Colonic mucosa (tissue), 4 donors: ENCODE results near the gene GPR161. TPM values are rescaled to one million over a fixed set of nuclear protein-coding genes. Genes with fewer than 3 reads are reported as not detected.

Source experiments
- DNase-seq: peaks from one replicate; pipeline ENCODE4 v3.0.0-alpha.2; 2020
- H3K27ac ChIP-seq: fragments of 200-600 bp; one replicate; pipeline ENCODE4 v1.8.0; 2021
- H3K27me3 ChIP-seq: fragments of 200-600 bp; one replicate; pipeline ENCODE4 v1.8.0; 2021
- H3K36me3 ChIP-seq: fragments of 200-600 bp; one replicate; pipeline ENCODE4 v1.8.0; 2021
- H3K4me1 ChIP-seq: fragments of 200-600 bp; one replicate; pipeline ENCODE4 v1.8.0; 2021; ENCODE audit warnings: mild to moderate bottlenecking
- H3K4me3 ChIP-seq: fragments of 200-600 bp; one replicate; pipeline ENCODE4 v1.8.0; 2021
- H3K9ac ChIP-seq, 2 donors: one replicate each; pipeline ENCODE4 v1.7.0; 2013; ENCODE audit warnings: control low read depth in 2 of 2, low read depth in 2 of 2, low read length in 2 of 2
- H3K9me3 ChIP-seq: fragments of 200-600 bp; one replicate; pipeline ENCODE4 v1.8.0; 2021
- intact Hi-C: fragments of 100-400 bp; cut with DNase I; formaldehyde crosslinking; loops from one replicate; pipeline ENCODE4 v1.14.1; 2022
- total RNA-seq, 2 donors: library from RNA; stranded (reverse); fragmentation: NEBNext Ultra II Directional in 1 of 2; extraction: Animal tissue kit (Norgen Biotek cat#: 25700) in 1 of 2; gene quantifications; one replicate each; pipeline ENCODE4 v1.2.1, GENCODE V29; 2021
- TF ChIP-seq, protein P1 (sequence below): fragments of 200-600 bp; IDR thresholded peaks from one replicate; pipeline ENCODE4 v1.8.0; 2022; ENCODE audit warnings: antibody characterized with exemption, mild to moderate bottlenecking
- donor health status: healthy.
- donor health status: DM: no; HTN: no; CAD: no.
- donor health status: DM: no; HTN: no; CAD: no.

The GPR161 gene
- total RNA-seq, 2 donors from 2014 or later, result 2.5 to 3.2 TPM

DNA sequence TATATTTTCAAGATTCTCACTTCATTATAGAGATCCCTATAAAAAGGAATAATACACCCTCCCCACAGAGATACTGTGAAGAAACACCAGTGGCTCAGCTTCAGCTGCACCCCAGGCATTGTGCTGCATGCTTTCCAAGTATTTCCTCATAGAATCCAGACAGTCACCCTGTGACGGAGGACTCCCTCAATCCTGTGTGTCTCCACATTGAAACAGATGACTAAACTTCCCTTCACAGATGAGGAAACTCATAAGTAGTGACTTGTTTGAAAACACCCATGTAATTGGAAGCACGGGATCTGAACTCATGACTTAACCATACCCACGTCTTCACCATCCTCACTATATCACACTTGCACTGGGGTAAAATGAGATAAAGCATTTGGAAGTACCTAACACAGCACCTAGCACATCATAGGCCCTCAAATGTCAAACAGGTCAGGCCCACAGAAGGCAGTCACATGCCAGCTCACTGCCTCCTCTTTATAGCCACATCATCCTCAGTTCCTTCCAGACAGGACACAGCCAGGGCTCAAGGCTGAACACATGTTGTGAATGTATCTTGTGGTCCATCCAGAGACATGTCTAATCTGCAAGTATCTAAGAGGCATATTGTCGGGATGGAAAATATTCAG lies 55.2 kb downstream of the GPR161 start:
- TF ChIP-seq, protein P1, sequence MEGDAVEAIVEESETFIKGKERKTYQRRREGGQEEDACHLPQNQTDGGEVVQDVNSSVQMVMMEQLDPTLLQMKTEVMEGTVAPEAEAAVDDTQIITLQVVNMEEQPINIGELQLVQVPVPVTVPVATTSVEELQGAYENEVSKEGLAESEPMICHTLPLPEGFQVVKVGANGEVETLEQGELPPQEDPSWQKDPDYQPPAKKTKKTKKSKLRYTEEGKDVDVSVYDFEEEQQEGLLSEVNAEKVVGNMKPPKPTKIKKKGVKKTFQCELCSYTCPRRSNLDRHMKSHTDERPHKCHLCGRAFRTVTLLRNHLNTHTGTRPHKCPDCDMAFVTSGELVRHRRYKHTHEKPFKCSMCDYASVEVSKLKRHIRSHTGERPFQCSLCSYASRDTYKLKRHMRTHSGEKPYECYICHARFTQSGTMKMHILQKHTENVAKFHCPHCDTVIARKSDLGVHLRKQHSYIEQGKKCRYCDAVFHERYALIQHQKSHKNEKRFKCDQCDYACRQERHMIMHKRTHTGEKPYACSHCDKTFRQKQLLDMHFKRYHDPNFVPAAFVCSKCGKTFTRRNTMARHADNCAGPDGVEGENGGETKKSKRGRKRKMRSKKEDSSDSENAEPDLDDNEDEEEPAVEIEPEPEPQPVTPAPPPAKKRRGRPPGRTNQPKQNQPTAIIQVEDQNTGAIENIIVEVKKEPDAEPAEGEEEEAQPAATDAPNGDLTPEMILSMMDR, result no peak
- intact Hi-C loops, result loop anchor here (10.0 kb wide), 1 partner anchor 367 kb away; no protein-coding TSS in a partner anchor
- no peaks in the 10 kb centered on the region for H3K27me3 ChIP-seq
- H3K27ac ChIP-seq, result no peak overlapping the region
- peaks cover 8% of the 10 kb centered on the region for H3K4me1 ChIP-seq
- H3K36me3 ChIP-seq, result no peaks in the 10 kb centered on the region
- no peak overlapping the region for H3K4me3 ChIP-seq
- DNase-seq, result no peak
- no peaks in the 10 kb centered on the region for H3K9me3 ChIP-seq
- H3K9ac ChIP-seq, result no peak overlapping the region

DNA sequence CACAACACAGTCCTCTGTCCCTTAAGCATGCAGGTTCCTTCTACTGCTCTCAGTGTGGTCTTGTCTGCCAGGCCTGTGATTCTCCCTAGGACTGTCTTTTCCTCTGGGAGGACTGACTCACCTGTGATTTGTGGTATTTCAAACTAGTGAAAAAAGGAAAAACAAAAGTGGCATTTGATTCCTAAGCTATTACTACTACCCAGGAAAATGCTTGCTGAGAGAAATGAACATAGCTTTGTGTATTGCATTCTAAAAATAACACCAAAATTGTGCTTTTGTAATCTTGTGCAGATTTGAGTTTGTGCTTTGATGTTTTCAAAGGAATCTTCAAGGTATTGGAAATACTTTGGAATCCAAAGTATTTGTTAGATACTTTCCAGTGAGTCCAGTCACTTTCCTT lies 57.0 kb downstream of the GPR161 start:
- TF ChIP-seq, protein P1, result no peak
- DNase-seq, result no peak
- Histone ChIP-seq H3K9me3 (no peaks in the 10 kb centered on the region), H3K27me3 (no peaks in the 10 kb centered on the region), H3K27ac (no peak overlapping the region), H3K9ac (no peak overlapping the region), H3K36me3 (no peaks in the 10 kb centered on the region), H3K4me1 (no peaks in the 10 kb centered on the region), H3K4me3 (no peak overlapping the region)
- intact Hi-C loops, result loop anchor here (10.0 kb wide), 1 partner anchor 365 kb away; no protein-coding TSS in a partner anchor

DNA sequence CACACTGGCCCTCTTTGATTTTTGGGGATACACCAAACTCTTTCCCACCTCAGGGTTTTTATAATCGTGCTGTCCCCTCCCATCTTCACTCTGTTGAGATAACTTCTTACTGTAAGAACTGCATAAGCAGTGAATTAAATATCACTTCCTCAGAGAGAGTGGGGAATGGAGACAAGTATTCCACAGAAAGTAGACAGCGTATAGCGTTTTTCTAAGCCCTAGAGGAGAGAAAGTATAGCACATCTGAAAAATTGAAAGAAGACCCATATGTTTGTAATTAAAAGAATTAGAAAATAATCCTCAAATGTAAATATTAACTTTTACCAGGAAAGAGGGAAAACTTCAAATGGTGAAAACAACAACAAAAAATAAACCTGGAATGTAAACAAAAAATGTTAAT lies 67.3 kb downstream of the GPR161 start:
- H3K4me1 ChIP-seq, result no peaks in the 10 kb centered on the region
- no peak for DNase-seq
- TF ChIP-seq, protein P1, result no peak
- no peak overlapping the region for H3K27ac ChIP-seq
- no peak overlapping the region for H3K9ac ChIP-seq
- H3K36me3 ChIP-seq, result peaks cover 13% of the 10 kb centered on the region
- intact Hi-C loops, result no loop called here
- H3K27me3 ChIP-seq, result no peaks in the 10 kb centered on the region
- H3K4me3 ChIP-seq, result no peak overlapping the region
- no peaks in the 10 kb centered on the region for H3K9me3 ChIP-seq

DNA sequence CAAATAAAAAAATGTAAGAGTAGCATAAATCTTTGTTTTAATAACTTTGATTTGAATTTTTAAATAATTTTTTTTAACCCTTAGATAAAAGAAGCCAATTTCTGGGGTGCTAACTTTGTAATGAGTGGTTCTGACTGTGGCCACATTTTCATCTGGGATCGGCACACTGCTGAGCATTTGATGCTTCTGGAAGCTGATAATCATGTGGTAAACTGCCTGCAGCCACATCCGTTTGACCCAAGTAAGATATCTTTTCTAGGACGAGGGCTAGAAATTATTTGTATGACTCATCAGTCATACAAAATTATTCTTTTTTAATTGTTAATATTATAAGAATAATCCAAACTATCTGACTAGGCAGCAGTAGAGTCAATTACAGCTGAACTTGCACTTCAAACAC lies 71.2 kb downstream of the GPR161 start:
- TF ChIP-seq, protein P1, result no peak
- Histone ChIP-seq H3K36me3 (peaks cover 9% of the 10 kb centered on the region), H3K9me3 (no peaks in the 10 kb centered on the region), H3K27ac (no peak overlapping the region), H3K9ac (no peak overlapping the region), H3K4me3 (no peak overlapping the region), H3K4me1 (no peaks in the 10 kb centered on the region), H3K27me3 (no peaks in the 10 kb centered on the region)
- no peak for DNase-seq
- intact Hi-C loops, result no loop called here

DNA sequence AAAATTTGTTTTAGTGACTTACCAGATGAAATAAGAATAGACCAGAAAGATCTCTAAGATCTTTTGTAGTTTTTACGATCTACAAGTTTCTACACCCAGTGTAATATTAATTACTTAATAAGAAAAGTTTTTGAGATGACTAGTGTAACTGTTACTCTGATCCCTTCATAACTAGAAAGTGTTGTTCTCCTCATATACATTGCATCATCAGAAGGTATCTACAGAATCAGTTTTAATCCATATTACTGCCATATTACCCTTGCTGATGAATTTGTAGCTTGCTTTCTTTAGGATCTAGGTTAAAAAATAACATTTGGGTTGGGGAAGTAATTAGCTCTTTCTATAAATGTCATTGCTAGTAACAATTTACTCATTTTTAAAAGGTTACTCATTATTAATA lies 72.5 kb downstream of the GPR161 start:
- TF ChIP-seq, protein P1, result no peak
- H3K9me3 ChIP-seq, result no peaks in the 10 kb centered on the region
- no peak overlapping the region for H3K9ac ChIP-seq
- intact Hi-C loops, result no loop called here
- no peak overlapping the region for H3K4me3 ChIP-seq
- H3K36me3 ChIP-seq, result peaks cover 9% of the 10 kb centered on the region
- no peaks in the 10 kb centered on the region for H3K4me1 ChIP-seq
- DNase-seq, result no peak
- no peaks in the 10 kb centered on the region for H3K27me3 ChIP-seq
- no peak overlapping the region for H3K27ac ChIP-seq
